Measurements from ENCODE around the gene PLXDC2.

The PLXDC2 gene

GRCh38 chr10:20233423-20233822 is 417.2 kb downstream of the PLXDC2 start:
- Histone ChIP-seq H3K4me3 (ENCODE audit: low read length) (no peak overlapping the region), H3K9me3 (ENCODE audit: low read length) (no peaks in the 10 kb centered on the region), H2AFZ (ENCODE audit: low read depth, low read length) (no peak overlapping the region), H3K27me3 (ENCODE audit: insufficient read depth, low read length) (no peaks in the 10 kb centered on the region), H3K36me3 (ENCODE audit: insufficient read depth, low read length) (no peaks in the 10 kb centered on the region), H3K4me1 (ENCODE audit: insufficient read depth, low read length) (no peaks in the 10 kb centered on the region)

GRCh38 chr10:20234579-20234978 is 418.3 kb downstream of the PLXDC2 start:
- Histone ChIP-seq H3K4me1 (ENCODE audit: insufficient read depth, low read length) (no peaks in the 10 kb centered on the region), H3K4me3 (ENCODE audit: low read length) (no peak overlapping the region), H3K27me3 (ENCODE audit: insufficient read depth, low read length) (no peaks in the 10 kb centered on the region), H3K36me3 (ENCODE audit: insufficient read depth, low read length) (peaks cover 8% of the 10 kb centered on the region), H2AFZ (ENCODE audit: low read depth, low read length) (no peak overlapping the region), H3K9me3 (ENCODE audit: low read length) (no peaks in the 10 kb centered on the region)

- peaks cover 9% of the 10 kb centered on the region for H3K36me3 ChIP-seq (ENCODE audit: insufficient read depth, low read length)
- no peaks in the 10 kb centered on the region for H3K27me3 ChIP-seq (ENCODE audit: insufficient read depth, low read length)
- H2AFZ ChIP-seq (ENCODE audit: low read depth, low read length) = no peak overlapping the region
- no peaks in the 10 kb centered on the region for H3K9me3 ChIP-seq (ENCODE audit: low read length)
- no peak overlapping the region for H3K4me3 ChIP-seq (ENCODE audit: low read length)
- H3K4me1 ChIP-seq (ENCODE audit: insufficient read depth, low read length) = no peaks in the 10 kb centered on the region
These were observed 420.9 kb downstream of the PLXDC2 start for GRCh38 chr10:20237091-20237570.

- Histone ChIP-seq H2AFZ (ENCODE audit: low read depth, low read length) (no peak overlapping the region), H3K4me3 (ENCODE audit: low read length) (no peak overlapping the region), H3K4me1 (ENCODE audit: insufficient read depth, low read length) (no peaks in the 10 kb centered on the region), H3K36me3 (ENCODE audit: insufficient read depth, low read length) (peaks cover 9% of the 10 kb centered on the region), H3K27me3 (ENCODE audit: insufficient read depth, low read length) (no peaks in the 10 kb centered on the region), H3K9me3 (ENCODE audit: low read length) (no peaks in the 10 kb centered on the region)
These were observed 421.4 kb downstream of the PLXDC2 start for GRCh38 chr10:20237586-20237985.

- no peak overlapping the region for H2AFZ ChIP-seq (ENCODE audit: low read depth, low read length)
- H3K9me3 ChIP-seq (ENCODE audit: low read length) = no peaks in the 10 kb centered on the region
- H3K36me3 ChIP-seq (ENCODE audit: insufficient read depth, low read length) = peaks cover 15% of the 10 kb centered on the region
- no peaks in the 10 kb centered on the region for H3K4me1 ChIP-seq (ENCODE audit: insufficient read depth, low read length)
- no peak overlapping the region for H3K4me3 ChIP-seq (ENCODE audit: low read length)
- no peaks in the 10 kb centered on the region for H3K27me3 ChIP-seq (ENCODE audit: insufficient read depth, low read length)
These were observed 424.4 kb downstream of the PLXDC2 start for GRCh38 chr10:20240643-20241042.

GRCh38 chr10:20247454-20247853 is 431.2 kb downstream of the PLXDC2 start:
- H3K9me3 ChIP-seq (ENCODE audit: low read length) = no peaks in the 10 kb centered on the region
- H3K36me3 ChIP-seq (ENCODE audit: insufficient read depth, low read length) = peaks cover 25% of the 10 kb centered on the region
- no peak overlapping the region for H3K4me3 ChIP-seq (ENCODE audit: low read length)
- no peak overlapping the region for H2AFZ ChIP-seq (ENCODE audit: low read depth, low read length)
- peaks cover 27% of the 10 kb centered on the region for H3K4me1 ChIP-seq (ENCODE audit: insufficient read depth, low read length)
- no peaks in the 10 kb centered on the region for H3K27me3 ChIP-seq (ENCODE audit: insufficient read depth, low read length)

GRCh38 chr10:20247891-20248708 is 431.9 kb downstream of the PLXDC2 start:
- H3K4me1 ChIP-seq (ENCODE audit: insufficient read depth, low read length) = peaks cover 27% of the 10 kb centered on the region
- no peak overlapping the region for H2AFZ ChIP-seq (ENCODE audit: low read depth, low read length)
- H3K4me3 ChIP-seq (ENCODE audit: low read length) = peak overlapping the region; percentile 9
- no peaks in the 10 kb centered on the region for H3K9me3 ChIP-seq (ENCODE audit: low read length)
- peaks cover 25% of the 10 kb centered on the region for H3K36me3 ChIP-seq (ENCODE audit: insufficient read depth, low read length)
- no peaks in the 10 kb centered on the region for H3K27me3 ChIP-seq (ENCODE audit: insufficient read depth, low read length)

GRCh38 chr10:20254078-20254477 is 437.8 kb downstream of the PLXDC2 start:
- peaks cover 18% of the 10 kb centered on the region for H3K36me3 ChIP-seq (ENCODE audit: insufficient read depth, low read length)
- H2AFZ ChIP-seq (ENCODE audit: low read depth, low read length) = no peak overlapping the region
- peaks cover 4% of the 10 kb centered on the region for H3K4me1 ChIP-seq (ENCODE audit: insufficient read depth, low read length)
- H3K9me3 ChIP-seq (ENCODE audit: low read length) = no peaks in the 10 kb centered on the region
- no peak overlapping the region for H3K4me3 ChIP-seq (ENCODE audit: low read length)
- H3K27me3 ChIP-seq (ENCODE audit: insufficient read depth, low read length) = no peaks in the 10 kb centered on the region

- no peak overlapping the region for H2AFZ ChIP-seq (ENCODE audit: low read depth, low read length)
- H3K36me3 ChIP-seq (ENCODE audit: insufficient read depth, low read length) = peaks cover 15% of the 10 kb centered on the region
- H3K27me3 ChIP-seq (ENCODE audit: insufficient read depth, low read length) = no peaks in the 10 kb centered on the region
- H3K9me3 ChIP-seq (ENCODE audit: low read length) = no peaks in the 10 kb centered on the region
- no peak overlapping the region for H3K4me3 ChIP-seq (ENCODE audit: low read length)
- no peaks in the 10 kb centered on the region for H3K4me1 ChIP-seq (ENCODE audit: insufficient read depth, low read length)
These were observed 438.3 kb downstream of the PLXDC2 start for GRCh38 chr10:20254497-20254896.

GRCh38 chr10:20256969-20257368 is 440.7 kb downstream of the PLXDC2 start:
- no peaks in the 10 kb centered on the region for H3K4me1 ChIP-seq (ENCODE audit: insufficient read depth, low read length)
- no peaks in the 10 kb centered on the region for H3K27me3 ChIP-seq (ENCODE audit: insufficient read depth, low read length)
- H3K4me3 ChIP-seq (ENCODE audit: low read length) = no peak overlapping the region
- peaks cover 14% of the 10 kb centered on the region for H3K36me3 ChIP-seq (ENCODE audit: insufficient read depth, low read length)
- H2AFZ ChIP-seq (ENCODE audit: low read depth, low read length) = no peak overlapping the region
- H3K9me3 ChIP-seq (ENCODE audit: low read length) = peaks cover 3% of the 10 kb centered on the region

- H3K4me3 ChIP-seq (ENCODE audit: low read length) = no peak overlapping the region
- H3K27me3 ChIP-seq (ENCODE audit: insufficient read depth, low read length) = no peaks in the 10 kb centered on the region
- no peak overlapping the region for H2AFZ ChIP-seq (ENCODE audit: low read depth, low read length)
- no peaks in the 10 kb centered on the region for H3K4me1 ChIP-seq (ENCODE audit: insufficient read depth, low read length)
- peaks cover 4% of the 10 kb centered on the region for H3K9me3 ChIP-seq (ENCODE audit: low read length)
- peaks cover 17% of the 10 kb centered on the region for H3K36me3 ChIP-seq (ENCODE audit: insufficient read depth, low read length)
These were observed 441.2 kb downstream of the PLXDC2 start for GRCh38 chr10:20257422-20257821.

GRCh38 chr10:20265146-20265545 is 448.9 kb downstream of the PLXDC2 start:
- Histone ChIP-seq H3K4me1 (ENCODE audit: insufficient read depth, low read length) (no peaks in the 10 kb centered on the region), H2AFZ (ENCODE audit: low read depth, low read length) (no peak overlapping the region), H3K36me3 (ENCODE audit: insufficient read depth, low read length) (peaks cover 7% of the 10 kb centered on the region), H3K4me3 (ENCODE audit: low read length) (no peak overlapping the region), H3K9me3 (ENCODE audit: low read length) (peaks cover 13% of the 10 kb centered on the region), H3K27me3 (ENCODE audit: insufficient read depth, low read length) (no peaks in the 10 kb centered on the region)

GRCh38 chr10:20267734-20268133 is 451.5 kb downstream of the PLXDC2 start:
- Histone ChIP-seq H3K4me1 (ENCODE audit: insufficient read depth, low read length) (no peaks in the 10 kb centered on the region), H3K27me3 (ENCODE audit: insufficient read depth, low read length) (no peaks in the 10 kb centered on the region), H2AFZ (ENCODE audit: low read depth, low read length) (no peak overlapping the region), H3K9me3 (ENCODE audit: low read length) (peaks cover 6% of the 10 kb centered on the region), H3K36me3 (ENCODE audit: insufficient read depth, low read length) (no peaks in the 10 kb centered on the region), H3K4me3 (ENCODE audit: low read length) (no peak overlapping the region)

- no peaks in the 10 kb centered on the region for H3K9me3 ChIP-seq (ENCODE audit: low read length)
- no peak overlapping the region for H2AFZ ChIP-seq (ENCODE audit: low read depth, low read length)
- H3K27me3 ChIP-seq (ENCODE audit: insufficient read depth, low read length) = no peaks in the 10 kb centered on the region
- H3K36me3 ChIP-seq (ENCODE audit: insufficient read depth, low read length) = no peaks in the 10 kb centered on the region
- H3K4me1 ChIP-seq (ENCODE audit: insufficient read depth, low read length) = peaks cover 7% of the 10 kb centered on the region
- no peak overlapping the region for H3K4me3 ChIP-seq (ENCODE audit: low read length)
These were observed 455.3 kb downstream of the PLXDC2 start for GRCh38 chr10:20271490-20271889.
